Ishikawa (cell line): Measurements from ENCODE around the gene ATF1.

ENCODE experiments used
- CEBPB ChIP-seq: IDR thresholded peaks from 2 replicates; pipeline ENCODE4 v1.6.1; 2012
- CREB1 ChIP-seq: IDR thresholded peaks from 2 replicates; pipeline ENCODE4 v1.6.1; 2012; ENCODE audit warnings: low read depth
- EGR1 ChIP-seq: IDR thresholded peaks from 2 replicates; pipeline ENCODE4 v1.6.1; 2012
- EP300 ChIP-seq: IDR thresholded peaks from 2 replicates; pipeline ENCODE4 v1.6.1; 2012; ENCODE audit warnings: borderline replicate concordance
- FOXM1 ChIP-seq: IDR thresholded peaks from 2 replicates; pipeline ENCODE4 v1.6.1; 2012; ENCODE audit warnings: low read depth, borderline replicate concordance
- MAX ChIP-seq: IDR thresholded peaks from 2 replicates; pipeline ENCODE4 v1.6.1; 2012
- NFIC ChIP-seq: IDR thresholded peaks from 2 replicates; pipeline ENCODE4 v1.6.1; 2012
- RAD21 ChIP-seq: IDR thresholded peaks from 2 replicates; pipeline ENCODE4 v1.6.1; 2012; ENCODE audit warnings: low read depth
- TAF1 ChIP-seq: IDR thresholded peaks from 2 replicates; pipeline ENCODE4 v1.6.1; 2012; ENCODE audit warnings: low read depth, mild to moderate bottlenecking
- TCF12 ChIP-seq: IDR thresholded peaks from 2 replicates; pipeline ENCODE4 v1.6.1; 2012; ENCODE audit warnings: low read depth
- TEAD4 ChIP-seq: IDR thresholded peaks from 2 replicates; pipeline ENCODE4 v1.6.1; 2012
- USF1 ChIP-seq: IDR thresholded peaks from 2 replicates; pipeline ENCODE4 v1.6.1; 2012
- YY1 ChIP-seq: IDR thresholded peaks from 2 replicates; pipeline ENCODE4 v1.6.1; 2012; ENCODE audit warnings: low read depth
- ZBTB7A ChIP-seq: IDR thresholded peaks from 2 replicates; pipeline ENCODE4 v1.6.1; 2012; ENCODE audit warnings: low read depth
- TF ChIP-seq, protein P1 (sequence below): IDR thresholded peaks from 2 replicates; pipeline ENCODE4 v1.6.1; 2012; ENCODE audit warnings: low read depth, mild to moderate bottlenecking

Gene ATF1

GRCh38 chr12:50734409-50735263 lies 29.3 kb upstream of the ATF1 start:
- TF ChIP-seq RAD21: peak; percentile 67
- TF ChIP-seq ZBTB7A: no peak

- TF ChIP-seq TAF1 (no peak), EGR1 (no peak), EP300 (no peak), RAD21 (no peak), NFIC (no peak), CEBPB (no peak), YY1 (no peak), CREB1 (no peak), MAX (no peak), ZBTB7A (no peak)
These were observed 24.3 kb upstream of the ATF1 start for GRCh38 chr12:50739611-50740010.

- TF ChIP-seq EP300: no peak
- TF ChIP-seq CEBPB: no peak
- TF ChIP-seq MAX: no peak
- TF ChIP-seq TAF1: no peak
- no peak for TF ChIP-seq NFIC
- TF ChIP-seq TCF12: no peak
- TF ChIP-seq, protein P1, sequence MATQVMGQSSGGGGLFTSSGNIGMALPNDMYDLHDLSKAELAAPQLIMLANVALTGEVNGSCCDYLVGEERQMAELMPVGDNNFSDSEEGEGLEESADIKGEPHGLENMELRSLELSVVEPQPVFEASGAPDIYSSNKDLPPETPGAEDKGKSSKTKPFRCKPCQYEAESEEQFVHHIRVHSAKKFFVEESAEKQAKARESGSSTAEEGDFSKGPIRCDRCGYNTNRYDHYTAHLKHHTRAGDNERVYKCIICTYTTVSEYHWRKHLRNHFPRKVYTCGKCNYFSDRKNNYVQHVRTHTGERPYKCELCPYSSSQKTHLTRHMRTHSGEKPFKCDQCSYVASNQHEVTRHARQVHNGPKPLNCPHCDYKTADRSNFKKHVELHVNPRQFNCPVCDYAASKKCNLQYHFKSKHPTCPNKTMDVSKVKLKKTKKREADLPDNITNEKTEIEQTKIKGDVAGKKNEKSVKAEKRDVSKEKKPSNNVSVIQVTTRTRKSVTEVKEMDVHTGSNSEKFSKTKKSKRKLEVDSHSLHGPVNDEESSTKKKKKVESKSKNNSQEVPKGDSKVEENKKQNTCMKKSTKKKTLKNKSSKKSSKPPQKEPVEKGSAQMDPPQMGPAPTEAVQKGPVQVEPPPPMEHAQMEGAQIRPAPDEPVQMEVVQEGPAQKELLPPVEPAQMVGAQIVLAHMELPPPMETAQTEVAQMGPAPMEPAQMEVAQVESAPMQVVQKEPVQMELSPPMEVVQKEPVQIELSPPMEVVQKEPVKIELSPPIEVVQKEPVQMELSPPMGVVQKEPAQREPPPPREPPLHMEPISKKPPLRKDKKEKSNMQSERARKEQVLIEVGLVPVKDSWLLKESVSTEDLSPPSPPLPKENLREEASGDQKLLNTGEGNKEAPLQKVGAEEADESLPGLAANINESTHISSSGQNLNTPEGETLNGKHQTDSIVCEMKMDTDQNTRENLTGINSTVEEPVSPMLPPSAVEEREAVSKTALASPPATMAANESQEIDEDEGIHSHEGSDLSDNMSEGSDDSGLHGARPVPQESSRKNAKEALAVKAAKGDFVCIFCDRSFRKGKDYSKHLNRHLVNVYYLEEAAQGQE: no peak
- no peak for TF ChIP-seq CREB1
- TF ChIP-seq FOXM1: no peak
- TF ChIP-seq EGR1: no peak
- no peak for TF ChIP-seq USF1
- TF ChIP-seq YY1: no peak
- TF ChIP-seq TEAD4: no peak
- TF ChIP-seq ZBTB7A: no peak
- TF ChIP-seq RAD21: no peak
These were observed 23.6 kb upstream of the ATF1 start for GRCh38 chr12:50740307-50740706.

- TF ChIP-seq USF1 (no peak), TCF12 (no peak), RAD21 (no peak), CREB1 (no peak), EP300 (no peak), MAX (no peak), EGR1 (no peak), CEBPB (no peak)
These were observed 21.1 kb upstream of the ATF1 start for GRCh38 chr12:50742776-50743175.

- no peak for TF ChIP-seq TCF12
- no peak for TF ChIP-seq CREB1
- TF ChIP-seq NFIC: no peak
- no peak for TF ChIP-seq EP300
- no peak for TF ChIP-seq ZBTB7A
- TF ChIP-seq FOXM1: no peak
- no peak for TF ChIP-seq MAX
- TF ChIP-seq TEAD4: no peak
- TF ChIP-seq, protein P1: no peak
- no peak for TF ChIP-seq TAF1
- TF ChIP-seq EGR1: no peak
- no peak for TF ChIP-seq CEBPB
- TF ChIP-seq USF1: no peak
- TF ChIP-seq YY1: no peak
These were observed 18.0 kb upstream of the ATF1 start for GRCh38 chr12:50745861-50746260.
